Measurements from ENCODE around the gene APP.
"Not testable (repeated sequence)": the region's sequence is repeated elsewhere in the genome, so short reads cannot be mapped to it uniquely, and the experiment has no call there.

The APP gene

GRCh38 chr21:26013970-26014369, 156.6 kb downstream of the APP start:
- DNase-seq, result no peak

- DNase-seq, result not testable (repeated sequence)
Observed at GRCh38 chr21:26012482-26012881, 158.1 kb downstream of the APP start.

GRCh38 chr21:26011292-26011940, 159.2 kb downstream of the APP start:
- DNase-seq, result no peak

- DNase-seq, result no peak
Observed at GRCh38 chr21:26007951-26008498, 162.5 kb downstream of the APP start.

GRCh38 chr21:26005464-26005863, 165.1 kb downstream of the APP start:
- no peak for DNase-seq

GRCh38 chr21:26003404-26003803, 167.2 kb downstream of the APP start:
- no peak for DNase-seq

- DNase-seq, result no peak
Observed at GRCh38 chr21:26001356-26001755, 169.2 kb downstream of the APP start.

- DNase-seq, result peak; percentile 8 to 26
Observed at GRCh38 chr21:25999921-26000582, 170.5 kb downstream of the APP start.

- DNase-seq, result no peak
Observed at GRCh38 chr21:25997788-25998611, 172.6 kb downstream of the APP start.

GRCh38 chr21:25995278-25995677, 175.3 kb downstream of the APP start:
- DNase-seq, result no peak

- no peak for DNase-seq
Observed at GRCh38 chr21:25994758-25995163, 175.8 kb downstream of the APP start.

GRCh38 chr21:25988738-25989137, 181.8 kb downstream of the APP start:
- no peak for DNase-seq

GRCh38 chr21:25987531-25987930, 183.0 kb downstream of the APP start:
- no peak for DNase-seq

- no peak for DNase-seq
Observed at GRCh38 chr21:25986928-25987327, 183.6 kb downstream of the APP start.

- DNase-seq, result no peak
Observed at GRCh38 chr21:25985990-25986389, 184.6 kb downstream of the APP start.

- DNase-seq, result no peak
Observed at GRCh38 chr21:25984538-25984937, 186.0 kb downstream of the APP start.

GRCh38 chr21:25983745-25984144, 186.8 kb downstream of the APP start:
- DNase-seq, result no peak

GRCh38 chr21:25980710-25981109, 189.9 kb downstream of the APP start:
- no peak for DNase-seq

GRCh38 chr21:25979845-25980616, 190.5 kb downstream of the APP start:
- no peak for DNase-seq

- DNase-seq, result no peak
Observed at GRCh38 chr21:25977068-25977611, 193.4 kb downstream of the APP start.

- no peak for DNase-seq
Observed at GRCh38 chr21:25974964-25975363, 195.6 kb downstream of the APP start.

GRCh38 chr21:25970254-25970930, 200.2 kb downstream of the APP start:
- DNase-seq, result no peak

Measured in CD4-positive, alpha-beta T cell treated with Interferon alpha-2 for 1 hour (primary cell).